Sigmoid colon (tissue), 4 donors: ENCODE data around the gene CNIH3.

Source experiments
- POLR2AphosphoS5 ChIP-seq, 4 donors: sonication (generic); formaldehyde crosslinking; IDR thresholded peaks; one replicate each; pipeline ENCODE4 v1.6.1; 2017; ENCODE audit warnings: antibody characterized with exemption in 4 of 4
- TF ChIP-seq, protein P1 (sequence below), 4 experiments: fragments of 450-650 bp in 3 of 4; fragments of 200-600 bp in 1 of 4; IDR thresholded peaks; one replicate each; pipeline ENCODE4 v1.5.1; 2016 to 2019; ENCODE audit warnings: antibody characterized with exemption in 4 of 4, mild to moderate bottlenecking in 3 of 4, moderate library complexity in 2 of 4

DNA sequence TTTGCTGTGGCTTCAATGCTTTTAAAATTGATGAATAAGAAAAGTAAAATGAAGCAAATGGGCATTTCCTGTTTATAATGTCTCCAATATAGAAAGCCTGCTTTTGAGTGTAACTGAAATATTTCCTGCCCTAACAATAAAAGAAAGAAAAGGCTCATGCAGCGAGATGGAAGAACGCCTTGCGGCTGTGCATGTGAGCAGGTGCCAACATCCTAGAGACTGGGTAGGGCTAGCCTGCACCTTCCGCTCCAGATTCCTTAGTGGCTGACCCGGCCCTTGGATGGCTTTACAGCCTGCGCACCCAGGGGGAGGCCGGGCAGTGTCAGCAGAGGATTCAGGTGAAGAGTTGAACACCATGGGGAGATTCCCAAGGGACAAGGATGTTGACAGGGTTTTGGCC, 21.8 kb downstream of the CNIH3 start:
- no peak for TF ChIP-seq POLR2AphosphoS5 (IDR thresholded peaks at IDR 0.05)
- TF ChIP-seq, protein P1, sequence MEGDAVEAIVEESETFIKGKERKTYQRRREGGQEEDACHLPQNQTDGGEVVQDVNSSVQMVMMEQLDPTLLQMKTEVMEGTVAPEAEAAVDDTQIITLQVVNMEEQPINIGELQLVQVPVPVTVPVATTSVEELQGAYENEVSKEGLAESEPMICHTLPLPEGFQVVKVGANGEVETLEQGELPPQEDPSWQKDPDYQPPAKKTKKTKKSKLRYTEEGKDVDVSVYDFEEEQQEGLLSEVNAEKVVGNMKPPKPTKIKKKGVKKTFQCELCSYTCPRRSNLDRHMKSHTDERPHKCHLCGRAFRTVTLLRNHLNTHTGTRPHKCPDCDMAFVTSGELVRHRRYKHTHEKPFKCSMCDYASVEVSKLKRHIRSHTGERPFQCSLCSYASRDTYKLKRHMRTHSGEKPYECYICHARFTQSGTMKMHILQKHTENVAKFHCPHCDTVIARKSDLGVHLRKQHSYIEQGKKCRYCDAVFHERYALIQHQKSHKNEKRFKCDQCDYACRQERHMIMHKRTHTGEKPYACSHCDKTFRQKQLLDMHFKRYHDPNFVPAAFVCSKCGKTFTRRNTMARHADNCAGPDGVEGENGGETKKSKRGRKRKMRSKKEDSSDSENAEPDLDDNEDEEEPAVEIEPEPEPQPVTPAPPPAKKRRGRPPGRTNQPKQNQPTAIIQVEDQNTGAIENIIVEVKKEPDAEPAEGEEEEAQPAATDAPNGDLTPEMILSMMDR (IDR thresholded peaks at IDR 0.05): no peak
